ENCODE data around the gene NOS3. TPM values are rescaled to one million over a fixed set of nuclear protein-coding genes. Genes with fewer than 3 reads are reported as not detected.

NOS3 gene
- total RNA-seq, 4 donors from 2014 or later = 2.5 to 11.3 (median 6.0) TPM

DNA sequence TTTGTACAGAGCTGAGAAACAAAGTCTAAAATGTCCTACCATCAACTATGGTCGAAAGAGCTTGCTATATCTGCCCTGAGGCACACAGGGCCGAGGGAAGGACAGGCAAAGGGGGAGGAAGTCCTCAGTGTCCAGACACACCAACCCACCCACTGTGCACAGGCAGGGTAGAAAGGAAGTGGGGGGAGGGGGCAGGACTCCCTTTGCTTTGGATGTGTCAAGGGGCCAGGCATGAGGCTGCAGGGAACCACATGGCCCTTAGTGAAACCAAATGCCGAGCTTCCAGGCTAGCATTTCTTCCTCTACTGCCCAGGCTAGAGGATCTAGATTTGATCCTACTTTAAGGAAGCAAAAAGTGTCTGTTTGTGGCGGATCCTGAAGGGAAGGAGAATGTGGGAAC lies 41.3 kb upstream of the NOS3 start:
- TF ChIP-seq, protein P1, sequence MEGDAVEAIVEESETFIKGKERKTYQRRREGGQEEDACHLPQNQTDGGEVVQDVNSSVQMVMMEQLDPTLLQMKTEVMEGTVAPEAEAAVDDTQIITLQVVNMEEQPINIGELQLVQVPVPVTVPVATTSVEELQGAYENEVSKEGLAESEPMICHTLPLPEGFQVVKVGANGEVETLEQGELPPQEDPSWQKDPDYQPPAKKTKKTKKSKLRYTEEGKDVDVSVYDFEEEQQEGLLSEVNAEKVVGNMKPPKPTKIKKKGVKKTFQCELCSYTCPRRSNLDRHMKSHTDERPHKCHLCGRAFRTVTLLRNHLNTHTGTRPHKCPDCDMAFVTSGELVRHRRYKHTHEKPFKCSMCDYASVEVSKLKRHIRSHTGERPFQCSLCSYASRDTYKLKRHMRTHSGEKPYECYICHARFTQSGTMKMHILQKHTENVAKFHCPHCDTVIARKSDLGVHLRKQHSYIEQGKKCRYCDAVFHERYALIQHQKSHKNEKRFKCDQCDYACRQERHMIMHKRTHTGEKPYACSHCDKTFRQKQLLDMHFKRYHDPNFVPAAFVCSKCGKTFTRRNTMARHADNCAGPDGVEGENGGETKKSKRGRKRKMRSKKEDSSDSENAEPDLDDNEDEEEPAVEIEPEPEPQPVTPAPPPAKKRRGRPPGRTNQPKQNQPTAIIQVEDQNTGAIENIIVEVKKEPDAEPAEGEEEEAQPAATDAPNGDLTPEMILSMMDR (IDR thresholded peaks at IDR 0.05; ENCODE audit: low read depth) = no peak

DNA sequence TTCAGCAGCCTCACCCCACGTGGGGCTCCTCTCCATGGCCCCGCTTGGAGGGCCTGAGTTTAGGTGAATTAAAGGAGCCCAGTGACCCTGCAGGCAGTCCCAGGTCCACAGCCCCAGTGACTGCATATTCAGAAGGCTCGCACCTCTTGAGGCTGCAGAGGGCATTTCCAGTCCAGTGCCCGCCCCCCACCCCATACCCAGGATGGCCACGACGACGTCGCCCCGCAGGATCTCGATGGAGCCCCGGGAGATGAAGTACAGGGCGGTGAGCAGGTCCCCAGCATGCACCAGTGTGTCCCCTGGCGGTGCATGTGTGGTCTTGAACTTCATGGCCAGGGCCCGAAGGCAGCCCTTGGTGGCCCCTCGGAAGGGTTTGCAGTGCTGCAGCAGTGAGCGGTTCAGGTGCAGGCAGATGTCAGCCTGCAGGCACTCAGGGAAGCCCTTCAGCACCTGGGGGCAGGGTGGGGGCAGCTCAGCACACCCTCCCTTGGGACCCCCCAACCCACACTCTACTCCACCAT lies 40.8 kb upstream of the NOS3 start:
- TF ChIP-seq, protein P1 (IDR thresholded peaks at IDR 0.05; ENCODE audit: low read depth) = no peak

GRCh38 chr7:150950496-150951180 lies 40.2 kb upstream of the NOS3 start:
- TF ChIP-seq, protein P1 (IDR thresholded peaks at IDR 0.05; ENCODE audit: low read depth) = no peak

DNA sequence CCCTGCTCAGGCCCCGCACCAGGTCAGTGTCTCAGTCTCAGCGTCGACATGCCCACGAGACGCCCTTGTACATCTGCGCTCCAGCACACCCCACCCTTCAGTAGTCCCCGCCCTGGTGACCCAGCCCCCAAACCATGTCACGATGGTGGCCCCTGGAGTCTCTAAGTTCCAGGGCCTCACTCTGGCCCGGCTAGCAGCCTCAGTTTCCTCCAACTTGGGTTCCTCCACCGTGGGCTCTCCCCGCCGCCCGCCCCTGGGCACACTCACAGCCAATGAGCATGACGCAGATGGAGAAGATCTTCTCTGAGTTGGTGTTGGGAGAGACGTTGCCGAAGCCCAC lies 39.7 kb upstream of the NOS3 start:
- TF ChIP-seq, protein P1 (IDR thresholded peaks at IDR 0.05; ENCODE audit: low read depth) = no peak

DNA sequence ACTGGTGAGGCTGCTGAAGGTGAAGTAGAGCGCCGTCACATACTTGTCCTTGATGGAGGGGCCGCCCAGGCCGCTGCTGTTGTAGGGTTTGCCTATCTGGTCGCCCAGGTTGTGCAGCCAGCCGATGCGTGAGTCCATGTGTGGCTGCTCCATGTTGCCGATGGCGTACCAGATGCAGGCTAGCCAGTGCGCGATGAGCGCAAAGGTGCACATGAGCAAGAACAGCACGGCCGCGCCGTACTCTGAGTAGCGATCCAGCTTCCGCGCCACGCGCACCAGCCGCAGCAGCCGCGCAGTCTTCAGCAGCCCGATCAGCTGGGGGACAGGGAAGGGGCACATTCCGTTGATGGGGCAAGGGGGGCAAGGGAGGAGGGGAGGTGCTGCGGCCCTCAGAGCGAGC lies 39.3 kb upstream of the NOS3 start:
- TF ChIP-seq, protein P1 (IDR thresholded peaks at IDR 0.05; ENCODE audit: low read depth) = no peak

DNA sequence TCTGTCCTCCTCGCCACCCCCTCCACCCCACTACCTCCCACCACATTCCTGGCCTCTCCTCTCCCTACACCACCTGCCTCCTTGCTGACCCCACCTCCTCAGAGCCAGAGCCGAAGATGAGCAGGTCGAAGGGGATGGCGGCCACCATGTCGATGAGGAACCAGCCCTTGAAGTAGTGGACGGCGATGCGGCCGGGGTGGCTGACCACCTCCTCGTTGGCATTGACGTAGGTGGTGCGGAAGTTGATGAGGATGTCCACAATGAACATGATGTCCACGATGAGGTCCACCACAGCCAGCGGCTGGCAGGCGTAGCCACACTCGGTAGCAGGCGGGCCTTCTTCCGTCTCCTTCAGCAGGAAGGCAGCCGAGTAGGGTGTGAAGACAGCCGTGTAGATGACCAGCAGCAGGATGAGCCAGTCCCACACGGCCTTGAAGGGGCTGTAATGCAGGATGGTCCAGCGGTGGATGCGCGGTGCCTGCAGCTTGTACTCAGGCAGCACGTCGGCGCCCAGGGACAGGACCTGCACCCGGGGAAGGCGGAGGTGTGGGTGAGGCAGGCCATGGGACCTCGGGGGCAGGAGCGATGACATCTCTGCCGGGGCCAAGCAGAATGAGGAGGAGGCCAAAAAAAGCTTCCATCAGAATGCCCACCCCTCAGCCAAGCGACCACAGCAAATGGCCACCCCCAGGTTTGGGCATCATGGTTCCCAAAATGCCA lies 38.3 kb upstream of the NOS3 start:
- TF ChIP-seq, protein P1 (IDR thresholded peaks at IDR 0.05; ENCODE audit: low read depth) = no peak
